Hindlimb muscle (tissue), 1 donor: Measurements from ENCODE around the gene TCAIM. TPM values are rescaled to one million over a fixed set of nuclear protein-coding genes. Genes with fewer than 3 reads are reported as not detected.
A peak's percentile ranks its signal among the peaks of the same experiment; 100 is the strongest.
"Not testable (repeated sequence)": the region's sequence is repeated elsewhere in the genome, so short reads cannot be mapped to it uniquely, and the experiment has no call there.

Source experiments
- DNase-seq: peaks from one replicate; pipeline ENCODE4 v3.0.0-alpha.2; 2013
- polyA plus RNA-seq: library from polyadenylated mRNA; unstranded; fragments of 120-200 nt; gene quantifications from one replicate; pipeline ENCODE4 v1.2.1, GENCODE V29; 2013; ENCODE audit not compliant: insufficient read length

Gene TCAIM
- polyA plus RNA-seq, 1 donor = 25.5 TPM

- DNase-seq = no peak
These were observed 76.9 kb downstream of the TCAIM start for GRCh38 chr3:44415421-44415820.

- no peak for DNase-seq
These were observed 77.8 kb downstream of the TCAIM start for GRCh38 chr3:44416031-44417030.

GRCh38 chr3:44418118-44418517 lies 79.6 kb downstream of the TCAIM start:
- DNase-seq = not testable (repeated sequence)

GRCh38 chr3:44418549-44418948 lies 80.0 kb downstream of the TCAIM start:
- DNase-seq = no peak

GRCh38 chr3:44419116-44419922 lies 80.8 kb downstream of the TCAIM start:
- DNase-seq = no peak

- no peak for DNase-seq
These were observed 81.5 kb downstream of the TCAIM start for GRCh38 chr3:44419923-44420650.

GRCh38 chr3:44420676-44421075 lies 82.1 kb downstream of the TCAIM start:
- DNase-seq = no peak

GRCh38 chr3:44421280-44421679 lies 82.7 kb downstream of the TCAIM start:
- DNase-seq = no peak

GRCh38 chr3:44424758-44425157 lies 86.2 kb downstream of the TCAIM start:
- no peak for DNase-seq

- DNase-seq = no peak
These were observed 89.1 kb downstream of the TCAIM start for GRCh38 chr3:44427683-44428082.

GRCh38 chr3:44428910-44429309 lies 90.3 kb downstream of the TCAIM start:
- DNase-seq = no peak

GRCh38 chr3:44429459-44429858 lies 90.9 kb downstream of the TCAIM start:
- DNase-seq = no peak

GRCh38 chr3:44430466-44430865 lies 91.9 kb downstream of the TCAIM start:
- DNase-seq = no peak

- no peak for DNase-seq
These were observed 96.4 kb downstream of the TCAIM start for GRCh38 chr3:44434834-44435510.

- DNase-seq = no peak
These were observed 97.6 kb downstream of the TCAIM start for GRCh38 chr3:44436181-44436580.

GRCh38 chr3:44437800-44438199 lies 99.2 kb downstream of the TCAIM start:
- DNase-seq = no peak

- peak; percentile 25 for DNase-seq
These were observed 101.1 kb downstream of the TCAIM start for GRCh38 chr3:44439499-44440295.

- DNase-seq = no peak
These were observed 104.2 kb downstream of the TCAIM start for GRCh38 chr3:44442596-44443309.

GRCh38 chr3:44444437-44444836 lies 105.9 kb downstream of the TCAIM start:
- DNase-seq = no peak

GRCh38 chr3:44444896-44445691 lies 106.5 kb downstream of the TCAIM start:
- DNase-seq = no peak
